SU-DHL-6 (cell line): ENCODE results near the gene ERGIC3.
"Not testable (repeated sequence)": the region's sequence is repeated elsewhere in the genome, so short reads cannot be mapped to it uniquely, and the experiment has no call there.

Experiments used
- H2AFZ ChIP-seq: fragments of 200-600 bp; sonication (generic); 2 replicates; pipeline ENCODE4 v1.6.1; 2014; ENCODE audit warnings: low read depth, mild to moderate bottlenecking, moderate library complexity, mixed read lengths, antibody characterized with exemption, low read length; ENCODE audit not compliant: severe bottlenecking
- H3F3A ChIP-seq: fragments of 200-600 bp; shearing (Covaris generic); 2 replicates; pipeline ENCODE4 v1.6.0; 2016; ENCODE audit warnings: antibody characterized with exemption, mild to moderate bottlenecking; ENCODE audit not compliant: insufficient read depth
- H3K27ac ChIP-seq: fragments of 200-600 bp; sonication (generic); 2 replicates; pipeline ENCODE4 v1.5.1; 2016; ENCODE audit warnings: low read depth, mild to moderate bottlenecking, low read length, moderate library complexity, mixed read lengths
- H3K27me3 ChIP-seq: fragments of 200-600 bp; sonication (generic), shearing (Covaris generic); 2 replicates; pipeline ENCODE4 v1.6.0; 2014; ENCODE audit warnings: mild to moderate bottlenecking, low read length
- H3K36me3 ChIP-seq: fragments of 200-600 bp; sonication (generic); 2 replicates; pipeline ENCODE4 v1.6.1; 2014; ENCODE audit warnings: mild to moderate bottlenecking, low read length, mixed read lengths
- H3K4me2 ChIP-seq: fragments of 300-600, 200-600 bp; shearing (Covaris generic), sonication (generic); 2 replicates; pipeline ENCODE4 v1.6.0; 2014; ENCODE audit warnings: low read length, low read depth, mild to moderate bottlenecking; ENCODE audit not compliant: poor library complexity, severe bottlenecking
- H3K4me3 ChIP-seq: fragments of 200-600 bp; sonication (generic); 2 replicates; pipeline ENCODE4 v1.5.1; 2014; ENCODE audit warnings: antibody characterized with exemption, low read length, mild to moderate bottlenecking, mixed read lengths; ENCODE audit not compliant: insufficient read depth, poor library complexity, severe bottlenecking
- H3K79me2 ChIP-seq: fragments of 200-600 bp; sonication (generic); 2 replicates; pipeline ENCODE4 v1.6.1; 2014; ENCODE audit warnings: mild to moderate bottlenecking, low read length, moderate library complexity; ENCODE audit not compliant: insufficient read depth
- H3K9ac ChIP-seq: fragments of 200-600 bp; sonication (generic); 2 replicates; pipeline ENCODE4 v1.7.0; 2014; ENCODE audit warnings: mild to moderate bottlenecking, low read length
- H3K9me2 ChIP-seq: fragments of 200-600 bp; sonication (generic); replicated peaks from 2 replicates; pipeline ENCODE4 v1.6.1; 2014; ENCODE audit warnings: low read length; ENCODE audit not compliant: insufficient read depth
- H3K9me3 ChIP-seq: fragments of 200-600 bp; sonication (generic); 2 replicates; pipeline ENCODE4 v1.6.1; 2014; ENCODE audit warnings: low read length, mixed read lengths; ENCODE audit not compliant: insufficient read depth
- H4K20me1 ChIP-seq: fragments of 200-600 bp; sonication (generic); 2 replicates; pipeline ENCODE4 v1.6.1; 2014; ENCODE audit warnings: low read depth, mild to moderate bottlenecking, antibody characterized with exemption, low read length, moderate library complexity, mixed read lengths
- EZH2phosphoT487 ChIP-seq: fragments of 200-600 bp; sonication (generic), shearing (Covaris generic); conservative IDR thresholded peaks from 2 replicates; pipeline ENCODE4 v1.6.1; 2018; ENCODE audit warnings: mild to moderate bottlenecking, antibody characterized with exemption, low read length, moderate library complexity, mixed read lengths
- TF ChIP-seq, protein P1 (sequence below): fragments of 200-600 bp; sonication (generic); IDR thresholded peaks from one replicate; pipeline ENCODE4 v1.5.1; 2017; ENCODE audit warnings: antibody characterized with exemption, mild to moderate bottlenecking, low read length, moderate library complexity; ENCODE audit not compliant: insufficient read depth, poor library complexity, severe bottlenecking

ERGIC3 gene

DNA sequence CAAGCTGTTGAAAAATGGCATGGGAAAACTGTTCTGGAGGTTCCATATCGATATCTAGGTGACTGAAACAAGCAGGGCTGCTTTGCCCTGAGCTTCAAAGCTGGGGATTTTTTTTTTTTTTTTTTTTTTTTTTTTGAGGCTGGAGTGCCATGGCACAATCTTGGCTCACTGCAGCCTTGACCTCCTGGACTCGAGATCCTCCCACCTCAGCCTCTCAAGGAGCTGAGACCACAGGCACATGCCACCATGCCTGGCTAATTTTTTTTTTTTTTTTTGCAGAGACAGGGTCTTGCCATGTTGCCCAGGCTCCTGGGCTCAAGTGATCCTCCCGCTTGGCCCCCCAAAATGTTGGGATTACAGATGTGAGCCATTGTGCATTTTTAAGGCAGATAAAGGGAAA lies 11.0 kb downstream of the ERGIC3 start:
- no peaks in the 10 kb centered on the region for H3K27me3 ChIP-seq
- TF ChIP-seq, protein P1, sequence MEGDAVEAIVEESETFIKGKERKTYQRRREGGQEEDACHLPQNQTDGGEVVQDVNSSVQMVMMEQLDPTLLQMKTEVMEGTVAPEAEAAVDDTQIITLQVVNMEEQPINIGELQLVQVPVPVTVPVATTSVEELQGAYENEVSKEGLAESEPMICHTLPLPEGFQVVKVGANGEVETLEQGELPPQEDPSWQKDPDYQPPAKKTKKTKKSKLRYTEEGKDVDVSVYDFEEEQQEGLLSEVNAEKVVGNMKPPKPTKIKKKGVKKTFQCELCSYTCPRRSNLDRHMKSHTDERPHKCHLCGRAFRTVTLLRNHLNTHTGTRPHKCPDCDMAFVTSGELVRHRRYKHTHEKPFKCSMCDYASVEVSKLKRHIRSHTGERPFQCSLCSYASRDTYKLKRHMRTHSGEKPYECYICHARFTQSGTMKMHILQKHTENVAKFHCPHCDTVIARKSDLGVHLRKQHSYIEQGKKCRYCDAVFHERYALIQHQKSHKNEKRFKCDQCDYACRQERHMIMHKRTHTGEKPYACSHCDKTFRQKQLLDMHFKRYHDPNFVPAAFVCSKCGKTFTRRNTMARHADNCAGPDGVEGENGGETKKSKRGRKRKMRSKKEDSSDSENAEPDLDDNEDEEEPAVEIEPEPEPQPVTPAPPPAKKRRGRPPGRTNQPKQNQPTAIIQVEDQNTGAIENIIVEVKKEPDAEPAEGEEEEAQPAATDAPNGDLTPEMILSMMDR = no peak
- TF ChIP-seq EZH2phosphoT487 = no peak
- H3K36me3 ChIP-seq = peaks cover 5% of the 10 kb centered on the region; the same call in 1 of the 2 replicates

DNA sequence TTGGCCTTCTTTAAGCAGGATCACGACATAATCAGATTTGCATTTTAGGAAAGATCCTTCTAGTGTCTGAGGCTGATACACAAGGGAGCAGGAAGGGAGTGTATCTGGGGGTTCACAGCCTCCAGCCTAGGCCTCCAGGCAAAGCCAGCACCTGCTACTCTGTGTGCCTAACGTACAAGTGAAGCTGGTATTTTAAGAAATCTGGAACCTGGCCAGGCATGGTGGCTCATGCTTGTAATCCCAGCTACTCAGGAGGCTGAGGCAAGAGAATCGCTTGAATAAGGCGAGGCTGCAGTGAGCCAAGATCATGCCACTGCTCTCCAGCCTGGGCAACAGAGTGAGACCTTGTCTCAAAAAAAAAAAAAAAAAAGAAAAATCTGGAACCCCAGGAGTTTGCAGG lies 13.6 kb downstream of the ERGIC3 start:
- H3K9me3 ChIP-seq, H3F3A ChIP-seq, H2AFZ ChIP-seq, H3K9ac ChIP-seq, H3K27me3 ChIP-seq, H4K20me1 ChIP-seq, H3K79me2 ChIP-seq, H3K27ac ChIP-seq, H3K36me3 ChIP-seq, H3K9me2 ChIP-seq, H3K4me3 ChIP-seq, H3K4me2 ChIP-seq: not testable (repeated sequence)

More for the DNA sequence above, 11.0 kb downstream of the ERGIC3 start:
- Histone ChIP-seq H3K79me2 (no peaks in the 10 kb centered on the region), H3K27ac (no peak overlapping the region), H4K20me1 (no peaks in the 10 kb centered on the region), H3K4me3 (no peak overlapping the region), H3K4me2 (no peak overlapping the region), H3K9me3 (no peaks in the 10 kb centered on the region), H3K9me2 (no peaks in the 10 kb centered on the region), H2AFZ (no peak overlapping the region), H3K9ac (no peak overlapping the region), H3F3A (no peaks in the 10 kb centered on the region)

- Histone ChIP-seq H3K4me3 (no peak overlapping the region), H3K27me3 (no peaks in the 10 kb centered on the region), H3K9me3 (no peaks in the 10 kb centered on the region), H3K36me3 (no peaks in the 10 kb centered on the region), H3K79me2 (no peaks in the 10 kb centered on the region), H3K4me2 (no peak overlapping the region), H2AFZ (no peak overlapping the region), H4K20me1 (no peaks in the 10 kb centered on the region), H3K9me2 (no peaks in the 10 kb centered on the region), H3K27ac (no peak overlapping the region), H3F3A (no peaks in the 10 kb centered on the region), H3K9ac (no peak overlapping the region)
- TF ChIP-seq EZH2phosphoT487 = no peak
- TF ChIP-seq, protein P1 = no peak
Measured at GRCh38 chr20:35555951-35556645, 14.2 kb downstream of the ERGIC3 start.

DNA sequence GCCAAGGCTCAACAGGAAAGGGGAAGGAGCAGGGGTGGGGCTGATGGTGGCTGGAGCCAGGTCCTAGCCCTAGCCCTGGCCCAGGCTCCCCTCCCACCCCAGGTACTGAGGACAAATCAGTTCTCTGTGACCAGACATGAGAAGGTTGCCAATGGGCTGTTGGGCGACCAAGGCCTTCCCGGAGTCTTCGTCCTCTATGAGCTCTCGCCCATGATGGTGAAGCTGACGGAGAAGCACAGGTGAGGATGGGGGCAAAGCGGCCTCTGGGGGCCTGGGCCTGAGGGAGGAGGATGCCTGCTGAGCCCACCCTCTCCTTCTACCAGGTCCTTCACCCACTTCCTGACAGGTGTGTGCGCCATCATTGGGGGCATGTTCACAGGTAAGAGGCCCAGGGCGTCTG lies 15.0 kb downstream of the ERGIC3 start:
- no peaks in the 10 kb centered on the region for H3K9me3 ChIP-seq
- H3K27ac ChIP-seq = no peak overlapping the region
- H3K9me2 ChIP-seq = no peaks in the 10 kb centered on the region
- TF ChIP-seq, protein P1 = no peak
- TF ChIP-seq EZH2phosphoT487 = no peak
- H2AFZ ChIP-seq = no peak overlapping the region
- H3K4me2 ChIP-seq = no peak overlapping the region
- no peaks in the 10 kb centered on the region for H4K20me1 ChIP-seq
- H3K79me2 ChIP-seq = no peaks in the 10 kb centered on the region
- no peaks in the 10 kb centered on the region for H3K36me3 ChIP-seq
- no peaks in the 10 kb centered on the region for H3F3A ChIP-seq
- H3K27me3 ChIP-seq = no peaks in the 10 kb centered on the region
- no peak overlapping the region for H3K9ac ChIP-seq
- H3K4me3 ChIP-seq = no peak overlapping the region
